ENCODE data around the gene TMEM143.

DNA sequence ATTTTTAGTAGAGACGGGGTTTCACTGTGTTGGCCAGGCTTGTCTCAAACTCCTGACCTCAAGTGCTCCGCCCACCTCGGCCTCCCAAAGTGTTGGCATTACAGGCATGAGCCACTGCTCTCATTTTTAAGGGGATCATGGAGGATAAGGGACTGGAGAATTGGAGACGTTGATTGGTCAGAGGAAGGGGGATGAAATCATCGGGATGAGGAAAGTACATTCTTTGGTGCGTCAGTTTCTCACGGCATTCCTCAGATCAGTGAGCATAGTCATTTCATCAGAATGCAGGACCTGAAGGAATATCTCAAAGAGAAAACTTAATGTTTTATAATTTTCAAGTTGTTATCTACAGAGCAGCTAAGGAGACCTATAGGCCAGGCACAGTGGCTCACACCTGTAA, 79.8 kb downstream of the TMEM143 start:
- TF ChIP-seq CTCF (IDR thresholded peaks at IDR 0.05) (no peak), POLR2A (IDR thresholded peaks at IDR 0.05) (no peak), EP300 (IDR thresholded peaks at IDR 0.05) (no peak), POLR2AphosphoS5 (IDR thresholded peaks at IDR 0.05) (no peak)
